Vagina (tissue), 2 donors: Measurements from ENCODE around the gene TLCD1. TPM values are rescaled to one million over a fixed set of nuclear protein-coding genes. Genes with fewer than 3 reads are reported as not detected.
"Not testable (repeated sequence)": the region's sequence is repeated elsewhere in the genome, so short reads cannot be mapped to it uniquely, and the experiment has no call there.

ENCODE experiments used
- DNase-seq, 2 donors: peaks; one replicate each; pipeline ENCODE4 v3.0.0-alpha.2; 2017; ENCODE audit errors: extremely low spot score in 2 of 2
- H3K27ac ChIP-seq: fragments of 200-600 bp; sonication (generic); one replicate; pipeline ENCODE4 v1.5.1; 2019
- H3K27me3 ChIP-seq: fragments of 200-600 bp; sonication (generic); one replicate; pipeline ENCODE4 v1.5.1; 2019
- H3K36me3 ChIP-seq, 2 donors: fragments of 200-600 bp; sonication (generic); one replicate each; pipeline ENCODE4 v1.5.1; 2017 to 2019
- H3K4me1 ChIP-seq: fragments of 200-600 bp; sonication (generic); one replicate; pipeline ENCODE4 v1.5.1; 2019
- H3K4me3 ChIP-seq, 2 donors: fragments of 200-600 bp; sonication (generic); 1 replicate in 1 of 2; 2 replicates in 1 of 2; pipeline ENCODE4 v1.5.1; 2016 to 2019
- H3K9me3 ChIP-seq: fragments of 200-600 bp; sonication (generic); one replicate; pipeline ENCODE4 v1.5.1; 2019
- POLR2A ChIP-seq, 2 donors: fragments of 450-650 bp; IDR thresholded peaks; one replicate each; pipeline ENCODE4 v1.6.1; 2017; ENCODE audit warnings: antibody characterized with exemption in 2 of 2, mild to moderate bottlenecking in 2 of 2, moderate library complexity in 2 of 2
- POLR2AphosphoS5 ChIP-seq, 2 donors: sonication (generic); formaldehyde crosslinking; IDR thresholded peaks; one replicate each; pipeline ENCODE4 v1.9.0; 2017; ENCODE audit warnings: antibody characterized with exemption in 2 of 2, mild to moderate bottlenecking in 2 of 2, low read depth in 1 of 2; ENCODE audit not compliant: insufficient read depth in 1 of 2
- intact Hi-C: fragments of 100-400 bp; cut with DNase I; formaldehyde crosslinking; loops from one replicate; pipeline ENCODE4 v1.15.1; 2023
- total RNA-seq: library from RNA; depleted of rRNA; stranded (reverse); fragments of >200 nt; gene quantifications from one replicate; pipeline ENCODE4 v1.2.3, GENCODE V29; 2016
- TF ChIP-seq, protein P1 (sequence below), 3 experiments: fragments of 450-650 bp in 2 of 3; fragments of 200-600 bp in 1 of 3; sonication (generic) in 1 of 3; IDR thresholded peaks; one replicate each; pipeline ENCODE4 v1.5.1; 2017 to 2019; ENCODE audit warnings: antibody characterized with exemption in 3 of 3, mild to moderate bottlenecking in 2 of 3, moderate library complexity in 2 of 3

Gene TLCD1
- total RNA-seq, 1 donor from 2014 or later, result 2.9 TPM

DNA sequence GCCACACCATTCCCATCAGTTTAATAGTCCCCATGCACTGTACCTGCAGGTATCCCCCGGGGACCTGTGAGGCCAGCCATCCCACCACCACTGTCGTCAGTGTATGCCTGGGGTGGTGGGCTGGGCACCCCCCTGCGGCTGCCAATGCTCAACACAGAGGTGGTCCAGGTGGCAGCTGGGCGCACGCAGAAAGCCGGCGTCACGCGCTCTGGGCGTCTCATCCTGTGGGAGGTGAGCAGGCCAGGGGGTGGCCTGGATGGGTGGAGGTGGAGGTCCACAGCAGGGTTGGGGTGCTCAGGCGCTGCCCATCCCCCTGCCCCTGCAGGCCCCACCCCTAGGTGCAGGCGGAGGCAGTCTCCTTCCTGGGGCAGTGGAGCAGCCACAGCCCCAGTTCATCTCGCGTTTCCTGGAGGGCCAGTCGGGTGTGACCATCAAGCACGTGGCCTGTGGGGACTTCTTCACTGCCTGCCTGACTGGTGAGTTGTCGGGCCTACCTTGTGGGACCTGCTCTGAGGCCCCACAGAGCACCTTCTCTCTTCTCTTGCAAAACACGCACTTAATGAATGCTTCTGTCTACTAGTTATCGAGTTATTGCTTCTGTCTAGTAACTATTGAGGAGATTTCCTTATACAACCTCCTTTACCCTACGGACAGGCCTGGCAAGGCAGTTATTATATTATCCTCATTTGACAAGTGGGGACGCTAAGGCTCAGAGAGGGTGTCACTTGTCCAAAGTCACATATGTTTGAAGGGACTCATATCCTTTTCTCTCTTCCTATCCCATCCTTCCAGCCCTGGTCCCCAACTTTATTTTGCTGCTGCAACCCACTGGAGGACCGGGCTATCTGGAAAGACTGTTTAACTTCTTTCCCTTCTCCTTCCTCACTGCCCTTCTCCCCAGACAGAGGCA, 12.0 kb upstream of the TLCD1 start:
- no peak overlapping the region for H3K4me3 ChIP-seq
- TF ChIP-seq, protein P1, sequence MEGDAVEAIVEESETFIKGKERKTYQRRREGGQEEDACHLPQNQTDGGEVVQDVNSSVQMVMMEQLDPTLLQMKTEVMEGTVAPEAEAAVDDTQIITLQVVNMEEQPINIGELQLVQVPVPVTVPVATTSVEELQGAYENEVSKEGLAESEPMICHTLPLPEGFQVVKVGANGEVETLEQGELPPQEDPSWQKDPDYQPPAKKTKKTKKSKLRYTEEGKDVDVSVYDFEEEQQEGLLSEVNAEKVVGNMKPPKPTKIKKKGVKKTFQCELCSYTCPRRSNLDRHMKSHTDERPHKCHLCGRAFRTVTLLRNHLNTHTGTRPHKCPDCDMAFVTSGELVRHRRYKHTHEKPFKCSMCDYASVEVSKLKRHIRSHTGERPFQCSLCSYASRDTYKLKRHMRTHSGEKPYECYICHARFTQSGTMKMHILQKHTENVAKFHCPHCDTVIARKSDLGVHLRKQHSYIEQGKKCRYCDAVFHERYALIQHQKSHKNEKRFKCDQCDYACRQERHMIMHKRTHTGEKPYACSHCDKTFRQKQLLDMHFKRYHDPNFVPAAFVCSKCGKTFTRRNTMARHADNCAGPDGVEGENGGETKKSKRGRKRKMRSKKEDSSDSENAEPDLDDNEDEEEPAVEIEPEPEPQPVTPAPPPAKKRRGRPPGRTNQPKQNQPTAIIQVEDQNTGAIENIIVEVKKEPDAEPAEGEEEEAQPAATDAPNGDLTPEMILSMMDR (IDR thresholded peaks at IDR 0.05), result no peak
- TF ChIP-seq POLR2AphosphoS5 (IDR thresholded peaks at IDR 0.05; ENCODE audit: insufficient read depth in 1 of 2, low read depth in 1 of 2), result no peak
- TF ChIP-seq POLR2A (IDR thresholded peaks at IDR 0.05), result no peak
- H3K4me1 ChIP-seq, result peaks cover 6% of the 10 kb centered on the region
- H3K9me3 ChIP-seq, result no peaks in the 10 kb centered on the region
- no peak overlapping the region for H3K27ac ChIP-seq
- H3K27me3 ChIP-seq, result no peaks in the 10 kb centered on the region
- H3K36me3 ChIP-seq, result no peaks in the 10 kb centered on the region
- intact Hi-C loops, result no loop called here
- no peak for DNase-seq

DNA sequence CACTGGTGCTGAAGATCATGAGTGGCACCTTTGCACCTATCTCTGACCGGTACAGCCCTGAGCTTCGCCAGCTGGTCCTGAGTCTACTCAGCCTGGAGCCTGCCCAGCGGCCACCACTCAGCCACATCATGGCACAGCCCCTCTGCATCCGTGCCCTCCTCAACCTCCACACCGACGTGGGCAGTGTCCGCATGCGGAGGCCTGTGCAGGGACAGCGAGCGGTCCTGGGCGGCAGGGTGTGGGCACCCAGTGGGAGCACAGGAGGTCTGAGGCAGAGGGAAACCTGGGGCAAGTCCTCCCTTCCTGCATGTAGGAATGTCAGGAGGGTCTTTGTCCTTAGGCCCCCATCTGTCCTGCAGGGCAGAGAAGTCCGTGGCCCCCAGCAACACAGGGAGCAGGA, 11.3 kb upstream of the TLCD1 start:
- no peaks in the 10 kb centered on the region for H3K36me3 ChIP-seq
- no peaks in the 10 kb centered on the region for H3K9me3 ChIP-seq
- intact Hi-C loops, result no loop called here
- DNase-seq, result no peak
- no peak for TF ChIP-seq POLR2A (IDR thresholded peaks at IDR 0.05)
- no peak for TF ChIP-seq POLR2AphosphoS5 (IDR thresholded peaks at IDR 0.05; ENCODE audit: insufficient read depth in 1 of 2, low read depth in 1 of 2)
- TF ChIP-seq, protein P1 (IDR thresholded peaks at IDR 0.05), result no peak
- H3K4me1 ChIP-seq, result no peaks in the 10 kb centered on the region
- H3K27me3 ChIP-seq, result no peaks in the 10 kb centered on the region
- no peak overlapping the region for H3K27ac ChIP-seq
- no peak overlapping the region for H3K4me3 ChIP-seq

DNA sequence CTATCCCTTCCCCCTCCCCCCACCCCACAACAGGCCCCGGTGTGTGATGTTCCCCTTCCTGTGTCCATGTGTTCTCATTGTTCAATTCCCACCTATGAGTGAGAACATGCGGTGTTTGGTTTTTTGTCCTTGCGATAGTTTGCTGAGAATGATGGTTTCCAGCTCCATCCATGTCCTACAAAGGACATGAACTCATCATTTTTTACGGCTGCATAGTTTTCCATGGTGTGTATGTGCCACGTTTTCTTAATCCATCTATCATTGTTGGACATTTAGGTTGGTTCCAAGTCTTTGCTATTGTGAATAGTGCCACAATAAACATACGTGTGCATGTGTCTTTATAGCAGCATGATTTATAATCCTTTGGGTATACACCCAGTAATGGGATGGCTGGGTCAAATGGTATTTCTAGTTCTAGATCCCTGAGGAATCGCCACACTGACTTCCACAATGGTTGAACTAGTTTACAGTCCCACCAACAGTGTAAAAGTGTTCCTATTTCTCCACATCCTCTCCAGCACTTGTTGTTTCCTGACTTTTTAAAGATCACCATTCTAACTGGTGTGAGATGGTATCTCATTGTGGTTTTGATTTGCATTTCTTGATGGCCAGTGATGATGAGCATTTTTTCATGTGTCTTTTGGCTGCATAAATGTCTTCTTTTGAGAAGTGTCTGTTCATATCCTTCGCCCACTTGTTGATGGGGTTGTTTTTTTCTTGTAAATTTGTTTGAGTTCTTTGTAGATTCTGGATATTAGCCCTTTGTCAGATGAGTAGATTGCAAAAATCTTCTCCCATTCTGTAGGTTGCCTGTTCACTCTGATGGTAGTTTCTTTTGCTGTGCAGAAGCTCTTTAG, 10.1 kb upstream of the TLCD1 start:
- intact Hi-C loops, H3K27me3 ChIP-seq, H3K4me1 ChIP-seq, DNase-seq, H3K36me3 ChIP-seq, H3K27ac ChIP-seq, H3K9me3 ChIP-seq, H3K4me3 ChIP-seq: not testable (repeated sequence)

DNA sequence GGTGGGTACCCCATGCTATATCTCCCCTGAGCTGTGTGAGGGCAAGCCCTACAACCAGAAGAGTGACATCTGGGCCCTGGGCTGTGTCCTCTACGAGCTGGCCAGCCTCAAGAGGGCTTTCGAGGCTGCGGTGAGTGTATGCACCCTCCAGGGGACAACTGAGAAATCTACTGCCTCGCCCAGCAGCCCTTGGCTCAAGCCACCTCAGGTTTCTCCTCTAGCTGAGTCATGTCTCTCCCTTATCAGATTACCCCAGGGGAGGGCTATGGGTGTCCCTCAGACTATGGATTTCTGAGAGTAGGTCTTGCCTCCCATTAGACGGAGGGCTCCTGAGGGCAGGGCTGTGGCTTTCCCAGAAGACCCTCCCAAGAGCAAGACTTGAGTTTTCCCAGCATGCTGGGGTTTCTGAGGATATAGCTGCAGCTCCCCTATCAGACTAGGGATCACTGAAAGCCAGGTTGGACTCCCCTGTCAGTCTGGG, 9.2 kb upstream of the TLCD1 start:
- Histone ChIP-seq H3K36me3 (no peaks in the 10 kb centered on the region), H3K27ac (no peak overlapping the region), H3K27me3 (no peaks in the 10 kb centered on the region), H3K4me1 (no peaks in the 10 kb centered on the region), H3K4me3 (no peak overlapping the region), H3K9me3 (no peaks in the 10 kb centered on the region)
- no peak for TF ChIP-seq POLR2AphosphoS5 (IDR thresholded peaks at IDR 0.05; ENCODE audit: insufficient read depth in 1 of 2, low read depth in 1 of 2)
- TF ChIP-seq, protein P1 (IDR thresholded peaks at IDR 0.05), result no peak
- intact Hi-C loops, result no loop called here
- DNase-seq, result no peak

DNA sequence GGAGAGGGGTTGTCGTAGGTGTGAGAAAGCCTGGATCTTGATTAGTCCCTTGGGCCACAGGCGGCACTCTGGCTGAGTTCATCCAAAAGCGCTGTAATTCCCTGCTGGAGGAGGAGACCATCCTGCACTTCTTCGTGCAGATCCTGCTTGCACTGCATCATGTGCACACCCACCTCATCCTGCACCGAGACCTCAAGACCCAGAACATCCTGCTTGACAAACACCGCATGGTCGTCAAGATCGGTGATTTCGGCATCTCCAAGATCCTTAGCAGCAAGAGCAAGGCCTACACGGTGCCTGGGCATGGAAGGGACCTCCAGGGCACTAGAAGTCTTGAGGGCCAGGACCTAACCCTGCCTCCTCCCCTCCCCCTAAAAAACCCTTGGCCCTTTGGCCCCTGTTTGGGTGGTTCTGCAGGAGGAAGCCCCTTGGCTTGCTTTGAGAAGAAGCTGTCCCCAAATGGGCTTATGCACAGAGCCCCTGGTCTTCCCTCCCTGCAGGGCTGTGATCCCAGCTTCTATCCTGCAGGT, 8.7 kb upstream of the TLCD1 start:
- Histone ChIP-seq H3K9me3 (no peaks in the 10 kb centered on the region), H3K27me3 (no peaks in the 10 kb centered on the region), H3K36me3 (no peaks in the 10 kb centered on the region), H3K27ac (no peak overlapping the region), H3K4me3 (no peak overlapping the region), H3K4me1 (no peaks in the 10 kb centered on the region)
- intact Hi-C loops, result no loop called here
- DNase-seq, result no peak
- TF ChIP-seq POLR2AphosphoS5 (IDR thresholded peaks at IDR 0.05; ENCODE audit: insufficient read depth in 1 of 2, low read depth in 1 of 2), result no peak
- TF ChIP-seq, protein P1 (IDR thresholded peaks at IDR 0.05), result no peak
- no peak for TF ChIP-seq POLR2A (IDR thresholded peaks at IDR 0.05)
